Measurements from ENCODE around the gene CD44.

DNA sequence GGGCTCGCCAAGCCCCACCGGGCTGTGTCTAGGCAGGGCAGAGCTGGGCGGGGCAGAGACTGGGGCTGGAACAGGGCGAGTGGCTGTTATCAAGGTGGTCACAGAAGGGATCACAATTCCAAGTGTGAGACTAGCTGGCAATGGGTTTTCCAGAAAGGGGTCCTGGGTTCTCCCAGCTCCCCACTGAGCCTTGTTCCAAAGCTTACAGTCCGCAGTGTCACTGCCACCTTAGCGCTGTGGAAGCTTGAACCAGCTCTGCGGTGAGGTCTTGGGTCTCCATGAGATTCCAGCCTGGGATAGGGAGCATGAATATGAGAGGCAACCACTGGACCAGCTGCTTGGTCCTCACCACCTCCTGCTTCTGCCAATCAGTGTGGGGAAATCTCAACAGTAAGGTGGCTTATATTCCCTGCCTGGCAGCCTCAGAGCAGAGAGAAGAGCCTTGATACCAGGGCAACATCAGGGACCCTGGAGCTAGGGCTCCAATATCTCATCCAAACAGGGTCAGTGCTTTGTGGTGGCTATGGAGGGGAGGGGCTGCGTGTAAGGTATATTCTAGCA is 831 bp downstream of the CD44 start:
- no peak for TF ChIP-seq CTCF (IDR thresholded peaks at IDR 0.05 in 4 of 5, conservative IDR thresholded peaks at IDR 0.05 in 1 of 5)
- no peak for TF ChIP-seq POLR2A (IDR thresholded peaks at IDR 0.05)

All from gastrocnemius medialis (tissue), 4 donors.